Peyer's patch (tissue), 4 donors: ENCODE measurements around the gene ARMH3.

Source experiments
- CTCF ChIP-seq, 6 experiments: fragments of 450-650 bp in 4 of 6; fragments of 200-600 bp in 2 of 6; sonication (generic) in 1 of 6; IDR thresholded peaks; one replicate each; pipeline ENCODE4 v1.5.1; 2017 to 2019; ENCODE audit warnings: antibody characterized with exemption in 6 of 6, mild to moderate bottlenecking in 3 of 6, moderate library complexity in 1 of 6
- POLR2A ChIP-seq, 2 donors: fragments of 450-650 bp; IDR thresholded peaks; one replicate each; pipeline ENCODE4 v1.5.1; 2017; ENCODE audit warnings: antibody characterized with exemption in 2 of 2, mild to moderate bottlenecking in 2 of 2, moderate library complexity in 2 of 2

- TF ChIP-seq CTCF (IDR thresholded peaks at IDR 0.05) (no peak), POLR2A (IDR thresholded peaks at IDR 0.05) (no peak)
Observed at GRCh38 chr10:101896225-101896877, 159.6 kb downstream of the ARMH3 start.
